Measurements from ENCODE around the gene CIB4.

The CIB4 gene

DNA sequence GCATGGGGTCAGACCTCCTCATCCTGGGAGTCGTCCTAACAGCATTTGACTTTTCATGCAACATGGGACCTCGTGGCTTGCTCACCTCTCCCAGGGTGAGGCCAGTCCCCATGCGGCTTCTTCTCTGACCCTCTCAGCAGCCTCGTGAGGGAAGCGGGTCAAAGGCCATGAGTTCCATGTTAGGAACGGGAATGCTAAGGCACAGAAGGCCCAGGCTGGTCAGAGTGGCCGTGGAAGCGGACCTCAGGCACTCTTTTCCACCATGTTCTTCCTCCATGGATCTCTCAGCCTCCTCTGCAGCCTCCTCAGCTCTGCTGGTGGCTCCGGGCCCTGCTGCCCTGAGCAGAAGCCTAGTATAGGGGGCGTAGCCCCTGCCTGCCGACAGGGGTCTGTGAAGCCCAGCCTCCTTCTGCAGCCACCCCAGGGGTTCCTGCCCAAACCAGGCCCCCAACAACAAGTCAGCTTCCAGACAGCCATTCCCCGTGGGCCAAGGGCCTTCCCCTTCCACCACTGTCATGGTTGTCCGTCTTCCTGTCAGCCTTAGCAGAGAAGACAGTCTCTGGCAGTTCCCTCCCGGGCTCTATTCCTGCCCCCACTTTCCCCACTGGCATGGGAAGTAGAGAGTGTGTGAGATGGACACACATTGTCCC, 103.2 kb downstream of the CIB4 start:
- DNase-seq: no peak

DNA sequence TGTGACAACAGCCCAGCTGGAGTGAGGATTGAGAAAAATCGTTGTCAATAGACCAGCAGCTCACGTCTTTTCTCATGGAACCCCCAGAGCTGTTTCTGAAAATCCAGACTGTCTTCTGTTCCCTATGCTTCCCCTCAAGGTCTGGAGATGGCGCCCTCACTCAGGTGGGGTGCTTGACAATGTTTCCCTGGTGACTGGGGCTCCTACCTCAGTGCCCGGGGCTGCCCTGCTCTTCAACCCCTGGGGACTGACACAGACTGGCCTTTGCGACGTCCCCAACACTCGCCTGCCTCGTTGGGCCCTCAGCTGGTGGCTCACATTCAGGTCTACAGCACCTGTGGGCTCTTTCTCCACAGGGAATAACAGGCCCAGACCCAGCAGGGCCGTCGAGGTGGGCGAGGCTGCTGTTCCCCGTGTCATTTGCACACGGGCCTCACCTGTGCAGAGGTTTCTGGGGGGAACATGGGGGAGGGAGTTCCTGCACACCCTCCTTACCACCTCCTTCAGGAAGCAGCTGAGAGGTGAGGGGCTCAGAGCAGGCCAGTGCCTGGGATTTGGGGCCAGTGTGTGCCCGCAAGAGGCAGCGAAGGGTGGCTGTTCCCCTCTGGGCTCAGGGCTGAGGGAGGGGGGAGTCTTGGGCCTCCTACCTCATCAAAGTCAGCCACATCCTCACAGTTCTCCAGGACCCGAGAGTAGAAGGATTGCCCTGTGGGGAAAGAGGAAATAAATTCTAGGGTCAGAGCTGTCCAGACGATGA, 103.9 kb downstream of the CIB4 start:
- DNase-seq: no peak

DNA sequence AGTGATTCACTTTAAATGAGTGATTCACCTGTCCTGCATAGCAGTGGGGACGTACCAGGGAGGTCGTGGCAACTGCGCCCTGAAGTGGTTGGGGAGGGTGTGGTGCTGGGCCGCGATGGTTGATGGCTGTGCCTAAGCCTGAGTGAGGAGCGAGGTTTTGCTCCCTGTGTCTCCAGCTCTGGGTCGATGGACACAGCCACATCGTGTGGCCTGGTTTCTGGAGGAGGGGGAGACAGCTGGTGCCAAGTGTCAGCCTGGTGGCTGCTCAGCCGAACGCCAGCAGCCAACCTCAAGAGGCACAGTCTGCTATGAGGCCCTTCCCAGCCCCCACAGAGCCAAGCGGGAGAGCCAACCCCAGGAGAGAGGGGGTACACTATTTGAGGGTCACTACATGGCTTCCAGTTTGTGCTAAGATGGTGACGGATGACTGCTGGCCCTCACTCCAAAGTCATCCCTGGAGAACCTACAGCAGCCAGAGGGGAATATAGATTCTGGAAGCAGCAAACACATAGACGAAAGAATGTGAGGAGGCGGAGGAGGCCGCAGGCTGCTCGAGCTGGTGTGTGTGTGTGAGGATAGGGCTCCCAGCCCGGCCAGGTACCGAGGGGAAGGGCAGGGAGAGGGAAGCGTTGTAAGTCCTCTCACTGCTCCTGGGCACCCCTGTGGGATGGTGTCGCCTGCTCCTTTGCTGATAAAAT, 104.6 kb downstream of the CIB4 start:
- DNase-seq: no peak

DNA sequence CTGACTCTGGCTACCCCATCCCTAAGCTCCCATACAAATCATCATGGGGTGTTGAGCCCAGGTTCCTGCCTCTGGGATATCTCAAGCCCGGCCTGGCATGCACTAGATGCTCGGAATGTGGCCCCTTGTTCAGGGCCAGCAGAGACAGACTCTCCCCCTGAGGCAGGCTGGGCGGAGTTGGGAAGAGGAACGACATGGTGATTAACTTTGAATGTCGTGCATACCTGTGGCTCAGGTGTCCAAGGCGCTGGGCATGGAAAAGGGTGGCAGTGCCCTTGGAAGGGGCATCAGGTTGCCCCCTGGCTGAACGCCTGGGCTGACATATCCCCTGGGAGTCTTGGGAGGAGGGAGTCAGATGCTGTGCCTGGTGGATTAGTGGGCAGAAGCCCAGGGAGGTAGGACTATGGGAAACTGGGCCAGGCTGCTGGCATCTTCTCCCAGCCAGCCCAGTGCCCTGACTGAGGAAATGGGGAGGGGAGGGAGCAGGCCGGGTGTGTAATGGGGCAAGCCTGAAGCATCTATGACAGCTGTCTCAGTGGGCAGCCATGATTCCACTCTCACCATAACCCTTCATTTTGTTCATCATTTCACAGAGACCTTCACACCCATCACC, 105.4 kb downstream of the CIB4 start:
- DNase-seq: no peak

DNA sequence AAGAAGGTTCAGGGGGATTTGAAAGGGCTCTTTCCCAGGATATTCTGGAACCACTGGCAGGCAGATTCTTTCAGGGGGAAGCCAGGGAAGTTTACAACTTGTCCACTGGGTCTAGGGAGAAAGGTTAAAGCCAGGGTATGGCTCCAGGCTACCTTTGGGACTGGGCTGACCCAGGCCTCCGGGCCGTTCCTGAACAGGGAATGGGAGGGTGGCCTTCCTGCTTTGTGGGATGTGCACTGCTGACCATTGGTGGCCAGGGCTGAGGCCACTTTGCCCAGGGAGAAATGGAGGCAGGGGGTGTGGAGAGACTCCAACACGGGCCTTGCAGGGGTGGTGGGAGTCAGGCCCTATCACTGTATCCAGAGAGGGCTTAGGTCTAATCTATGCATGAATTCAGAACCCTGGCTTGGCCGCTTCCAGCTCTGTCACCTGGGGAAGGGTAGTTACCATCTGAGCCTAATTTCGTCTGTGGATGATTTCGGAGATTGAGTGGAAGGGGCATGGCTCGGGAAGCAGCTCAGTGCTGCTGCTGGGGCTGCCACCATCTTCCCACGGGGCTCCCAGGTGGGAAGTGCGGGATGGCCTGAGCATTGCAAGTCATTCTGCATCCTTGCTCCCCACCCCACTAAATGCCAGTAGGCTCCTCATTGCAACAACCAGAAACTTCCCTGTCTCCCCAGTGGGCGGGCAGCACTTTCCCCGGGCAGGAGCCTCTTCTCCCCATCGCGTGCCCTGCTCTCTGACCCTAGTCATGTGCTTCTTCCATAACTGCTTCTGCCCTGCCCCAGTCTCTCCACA, 106.1 kb downstream of the CIB4 start:
- no peak for DNase-seq

DNA sequence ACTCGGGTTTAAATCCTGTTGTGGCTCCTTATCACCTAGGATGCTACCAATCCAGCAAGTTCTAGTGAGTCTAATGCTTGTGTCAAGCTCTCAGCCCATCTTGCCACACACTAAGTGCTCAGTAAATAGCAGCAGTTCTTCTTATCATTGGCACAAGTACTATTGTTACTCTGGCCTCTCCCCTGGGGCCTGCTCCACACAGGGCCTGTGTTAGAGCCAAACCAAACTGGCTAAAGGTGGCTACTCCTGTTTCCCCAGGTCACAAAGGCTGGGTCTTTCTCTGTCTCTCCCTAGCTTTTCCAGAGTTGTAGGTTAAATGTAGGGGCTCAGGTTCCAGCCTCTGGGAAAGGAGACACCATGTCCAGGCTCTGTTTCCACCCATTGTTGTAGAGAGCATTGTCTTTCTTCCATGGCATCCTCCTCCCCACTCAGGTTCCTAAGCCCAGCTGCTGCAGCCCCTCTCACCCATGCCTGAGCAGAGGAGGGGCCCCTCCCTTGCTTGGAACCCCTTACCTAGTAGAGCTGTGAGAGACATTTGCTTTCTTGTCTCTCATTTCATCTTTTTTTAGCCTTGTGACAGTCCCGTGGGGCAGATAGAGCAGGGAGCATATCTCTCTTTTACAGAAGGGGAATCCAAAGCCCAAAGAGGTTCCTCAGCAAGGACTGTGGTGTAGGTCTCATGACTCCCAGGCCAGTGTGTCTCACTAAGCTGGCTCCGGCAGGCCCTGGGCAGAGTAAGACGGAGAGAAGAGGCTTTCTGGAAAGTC, 106.9 kb downstream of the CIB4 start:
- no peak for DNase-seq

DNA sequence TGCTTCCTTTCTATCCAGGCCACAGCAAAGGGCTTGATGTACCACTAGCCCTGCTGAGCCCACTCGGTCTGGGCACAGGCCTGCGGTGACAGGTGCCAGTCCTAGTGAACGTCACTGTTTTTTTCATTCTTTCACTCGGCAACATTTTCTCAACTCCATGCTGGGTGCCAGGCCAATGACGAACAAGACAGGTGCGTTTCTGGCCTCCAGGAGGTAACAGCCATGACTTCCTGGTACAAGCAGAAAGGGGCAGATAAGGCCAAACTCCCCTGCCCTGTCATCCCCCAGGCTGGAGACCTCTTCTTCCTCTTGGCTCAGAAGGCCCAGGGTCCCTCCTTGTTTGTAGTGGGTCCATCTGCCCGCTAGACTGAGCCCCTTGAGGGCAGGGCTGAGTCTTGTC, 107.5 kb downstream of the CIB4 start:
- DNase-seq: no peak

DNA sequence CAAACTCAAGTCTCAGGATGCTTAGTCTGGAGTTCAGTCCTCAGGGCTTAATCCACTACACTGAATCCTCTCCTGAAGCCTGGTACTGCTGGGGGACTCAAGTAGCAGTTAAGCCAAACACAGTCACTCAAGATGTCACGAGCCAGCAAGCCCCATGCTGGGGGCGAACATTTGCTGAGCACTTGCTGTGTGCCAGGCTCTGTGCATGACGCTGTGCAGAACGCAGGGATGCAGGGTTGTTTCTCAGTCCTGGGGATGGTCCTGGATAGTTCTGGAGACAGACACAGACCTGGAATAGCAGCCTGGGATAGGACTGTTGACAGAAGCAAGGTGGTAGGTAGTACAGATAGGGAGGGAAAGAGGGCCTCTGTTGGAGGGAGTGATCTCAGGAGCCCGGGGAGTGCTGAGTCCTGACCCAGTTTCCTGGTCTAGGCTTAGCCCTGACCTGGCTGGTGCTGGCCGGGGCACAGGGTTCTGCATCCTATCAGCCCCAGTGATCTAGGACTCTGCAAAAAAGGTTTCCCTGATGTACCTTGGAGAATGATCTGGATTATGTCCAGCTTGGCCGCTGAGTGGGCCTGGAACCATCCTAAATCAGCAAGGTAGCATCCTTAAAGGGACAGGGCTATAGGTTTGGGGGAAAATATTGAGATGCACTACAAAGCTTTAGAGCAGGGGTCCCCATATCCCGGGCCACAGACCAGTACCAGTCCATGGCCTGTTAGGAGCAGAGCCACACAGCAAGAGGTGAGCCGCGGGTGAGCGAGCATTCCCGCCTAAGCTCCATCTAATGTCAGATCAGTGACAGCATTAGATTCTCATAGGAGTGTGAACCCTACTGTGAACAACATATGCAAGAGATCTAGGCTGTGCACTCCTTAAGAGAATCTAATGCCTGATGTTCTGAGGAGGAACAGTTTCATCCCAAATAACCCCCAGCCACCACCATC, 108.6 kb downstream of the CIB4 start:
- DNase-seq: no peak

Data from COR-L47 (cell line).